Immature natural killer cell (primary cell): ENCODE measurements around the gene TSPAN11. TPM values are rescaled to one million over a fixed set of nuclear protein-coding genes. Genes with fewer than 3 reads are reported as not detected.

Experiments used
- DNase-seq, 3 donors: peaks; one replicate each; pipeline ENCODE4 v3.0.0; 2022; ENCODE audit warnings: mixed read lengths in 1 of 3
- H3K27ac Mint-ChIP-seq, 6 donors: one replicate each; pipeline ENCODE4 v1.8.0; 2020; ENCODE audit warnings: mixed read lengths in 6 of 6, mild to moderate bottlenecking in 5 of 6, inconsistent platforms in 4 of 6, moderate library complexity in 3 of 6
- H3K27me3 Mint-ChIP-seq, 3 donors: one replicate each; pipeline ENCODE4 v1.8.0; 2020 to 2021; ENCODE audit warnings: low read depth in 3 of 3, mild to moderate bottlenecking in 3 of 3, mixed read lengths in 3 of 3, moderate library complexity in 3 of 3, inconsistent platforms in 1 of 3
- H3K36me3 Mint-ChIP-seq, 3 donors: one replicate each; pipeline ENCODE4 v1.8.0; 2020; ENCODE audit warnings: mixed read lengths in 3 of 3, inconsistent platforms in 2 of 3, mild to moderate bottlenecking in 2 of 3
- H3K4me1 Mint-ChIP-seq, 2 donors: one replicate each; pipeline ENCODE4 v1.8.0; 2020; ENCODE audit warnings: inconsistent platforms in 2 of 2, mild to moderate bottlenecking in 2 of 2, mixed read lengths in 2 of 2, moderate library complexity in 1 of 2
- H3K4me3 Mint-ChIP-seq, 5 donors: one replicate each; pipeline ENCODE4 v1.8.0; 2020; ENCODE audit warnings: mild to moderate bottlenecking in 5 of 5, mixed read lengths in 5 of 5, inconsistent platforms in 3 of 5, moderate library complexity in 3 of 5
- H3K9me3 Mint-ChIP-seq, 6 donors: one replicate each; pipeline ENCODE4 v1.8.0; 2020; ENCODE audit warnings: mild to moderate bottlenecking in 6 of 6, mixed read lengths in 6 of 6, inconsistent platforms in 4 of 6, moderate library complexity in 3 of 6
- polyA plus RNA-seq, 3 donors: library from polyadenylated mRNA; unstranded; fragments of 300-500 nt; fragmentation: Illumina TruSeq; gene quantifications; one replicate each; pipeline ENCODE4 v1.2.3, GENCODE V29; 2021

TSPAN11 gene
- polyA plus RNA-seq, 3 donors from 2014 or later, result not detected

DNA sequence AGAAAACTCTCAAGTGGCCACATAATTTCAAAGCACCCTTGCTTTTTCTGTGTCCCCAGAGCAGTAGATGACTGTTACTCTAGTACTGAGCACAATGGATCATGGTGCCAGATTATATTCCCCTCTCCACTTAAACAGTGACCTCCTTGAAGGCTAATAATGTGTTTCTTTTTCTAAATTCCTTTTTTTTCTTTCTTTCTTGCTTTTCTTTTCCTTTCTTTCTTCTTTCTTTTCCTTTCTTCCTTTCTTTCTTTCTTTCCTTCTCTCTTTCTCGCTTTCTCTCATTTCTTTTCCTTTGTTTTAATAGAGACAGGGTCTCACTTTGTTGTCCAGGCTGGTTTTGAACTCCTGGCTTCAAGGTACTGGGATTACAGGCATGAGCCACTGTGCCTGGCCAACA, 26.2 kb upstream of the TSPAN11 start:
- Mint-ChIP-seq H3K4me3 (no peak overlapping the region), H3K27me3 (peaks cover 0 to 3% (median 2%) of the 10 kb centered on the region in 3 donors), H3K4me1 (no peaks in the 10 kb centered on the region), H3K36me3 (no peaks in the 10 kb centered on the region), H3K27ac (no peak overlapping the region), H3K9me3 (no peaks in the 10 kb centered on the region)
- DNase-seq, result no peak

DNA sequence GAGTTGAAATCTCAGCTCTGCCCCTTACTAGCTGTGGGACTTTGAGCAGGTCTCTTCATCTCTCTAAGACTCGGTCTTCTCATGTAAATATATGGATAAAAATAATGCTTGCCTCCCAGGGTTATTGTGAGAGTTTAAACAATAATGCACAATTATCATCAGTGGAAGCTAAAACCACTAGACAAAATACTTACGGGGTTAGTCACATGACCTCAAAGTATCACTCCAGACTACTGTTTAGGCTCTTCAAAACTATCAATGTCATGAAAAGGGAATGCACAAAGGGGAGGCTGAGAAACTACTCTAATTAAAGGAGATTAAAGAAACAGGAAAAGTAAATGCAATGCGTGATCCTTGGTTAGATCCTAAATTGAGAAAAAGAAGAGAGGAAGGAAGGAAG, 24.5 kb upstream of the TSPAN11 start:
- Mint-ChIP-seq H3K27ac (no peak overlapping the region), H3K4me3 (no peak overlapping the region), H3K27me3 (peaks cover 0 to 3% (median 2%) of the 10 kb centered on the region in 3 donors), H3K36me3 (no peaks in the 10 kb centered on the region), H3K9me3 (no peaks in the 10 kb centered on the region), H3K4me1 (no peaks in the 10 kb centered on the region)
- DNase-seq, result no peak

DNA sequence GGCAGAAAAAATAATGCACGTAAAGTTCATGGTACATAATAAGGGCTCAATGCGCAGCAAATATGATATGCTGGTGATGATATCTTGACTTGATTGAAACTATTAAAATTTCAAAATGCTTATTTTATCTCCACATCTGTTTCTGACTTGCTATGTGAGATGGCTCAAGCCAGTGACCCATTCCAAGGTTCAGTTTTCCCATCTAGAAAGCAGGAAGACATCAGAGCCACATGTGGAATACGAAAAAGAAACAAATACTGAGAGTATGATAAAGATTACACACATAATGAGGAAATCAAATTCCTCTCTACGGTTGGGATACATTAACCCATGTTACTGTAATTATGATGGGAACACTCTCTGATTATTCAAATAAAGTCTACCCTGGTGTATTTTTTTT, 24.0 kb upstream of the TSPAN11 start:
- Mint-ChIP-seq H3K4me3 (no peak overlapping the region), H3K36me3 (no peaks in the 10 kb centered on the region), H3K9me3 (no peaks in the 10 kb centered on the region), H3K27me3 (peaks cover 0 to 3% (median under 1%) of the 10 kb centered on the region in 3 donors), H3K27ac (no peak overlapping the region), H3K4me1 (no peaks in the 10 kb centered on the region)
- DNase-seq, result no peak

- H3K27ac Mint-ChIP-seq, result no peak overlapping the region
- DNase-seq, result no peak
- no peaks in the 10 kb centered on the region for H3K4me1 Mint-ChIP-seq
- no peaks in the 10 kb centered on the region for H3K9me3 Mint-ChIP-seq
- H3K4me3 Mint-ChIP-seq, result no peak overlapping the region
- H3K27me3 Mint-ChIP-seq, result peaks cover 1 to 4% (median 2%) of the 10 kb centered on the region in 3 donors
- no peaks in the 10 kb centered on the region for H3K36me3 Mint-ChIP-seq
Measured at GRCh38 chr12:30905463-30906009, 21.0 kb upstream of the TSPAN11 start.

GRCh38 chr12:30908076-30908721, 18.3 kb upstream of the TSPAN11 start:
- Mint-ChIP-seq H3K27me3 (peaks cover 1 to 4% (median 2%) of the 10 kb centered on the region in 3 donors), H3K4me3 (no peak overlapping the region), H3K27ac (no peak overlapping the region), H3K9me3 (no peaks in the 10 kb centered on the region), H3K4me1 (no peaks in the 10 kb centered on the region), H3K36me3 (no peaks in the 10 kb centered on the region)
- DNase-seq, result no peak

- no peak overlapping the region for H3K4me3 Mint-ChIP-seq
- no peaks in the 10 kb centered on the region for H3K4me1 Mint-ChIP-seq
- no peak for DNase-seq
- peaks cover 0 to 3% (median 0%) of the 10 kb centered on the region in 6 donors for H3K9me3 Mint-ChIP-seq
- no peak overlapping the region for H3K27ac Mint-ChIP-seq
- peaks cover 1 to 4% (median 2%) of the 10 kb centered on the region in 3 donors for H3K27me3 Mint-ChIP-seq
- no peaks in the 10 kb centered on the region for H3K36me3 Mint-ChIP-seq
Measured at GRCh38 chr12:30908722-30909348, 17.7 kb upstream of the TSPAN11 start.

- Mint-ChIP-seq H3K4me1 (no peaks in the 10 kb centered on the region), H3K36me3 (no peaks in the 10 kb centered on the region), H3K9me3 (peaks cover 0 to 3% (median 0%) of the 10 kb centered on the region in 6 donors), H3K27ac (no peak overlapping the region), H3K4me3 (no peak overlapping the region), H3K27me3 (peaks cover 3 to 8% (median 4%) of the 10 kb centered on the region in 3 donors)
- no peak for DNase-seq
Measured at GRCh38 chr12:30909349-30910037, 17.1 kb upstream of the TSPAN11 start.

DNA sequence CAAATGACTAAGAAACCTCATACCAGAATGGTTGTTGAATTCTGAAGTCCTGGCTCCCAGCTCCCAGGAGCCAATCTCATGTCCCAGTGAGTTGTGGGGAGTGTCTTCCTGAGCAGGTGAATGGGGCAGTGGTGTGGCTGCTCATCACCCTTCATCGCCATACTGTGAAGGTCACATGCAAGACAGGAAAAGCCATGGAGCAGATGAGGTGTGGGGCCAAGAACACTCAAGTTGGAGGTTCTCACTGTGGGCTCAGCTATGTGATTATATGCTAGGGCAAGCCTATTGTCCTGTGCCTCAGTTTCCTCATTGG, 16.6 kb upstream of the TSPAN11 start:
- H3K27me3 Mint-ChIP-seq, result peaks cover 3 to 8% (median 4%) of the 10 kb centered on the region in 3 donors
- no peak overlapping the region for H3K27ac Mint-ChIP-seq
- no peak for DNase-seq
- no peaks in the 10 kb centered on the region for H3K36me3 Mint-ChIP-seq
- no peak overlapping the region for H3K4me3 Mint-ChIP-seq
- H3K9me3 Mint-ChIP-seq, result peaks cover 0 to 3% (median 0%) of the 10 kb centered on the region in 6 donors
- no peaks in the 10 kb centered on the region for H3K4me1 Mint-ChIP-seq

GRCh38 chr12:30911207-30911606, 15.3 kb upstream of the TSPAN11 start:
- Mint-ChIP-seq H3K27ac (no peak overlapping the region), H3K36me3 (no peaks in the 10 kb centered on the region), H3K9me3 (peaks cover 0 to 3% (median 0%) of the 10 kb centered on the region in 6 donors), H3K4me3 (no peak overlapping the region), H3K4me1 (no peaks in the 10 kb centered on the region), H3K27me3 (peaks cover 3 to 8% (median 4%) of the 10 kb centered on the region in 3 donors)
- no peak for DNase-seq

GRCh38 chr12:30913323-30913722, 13.2 kb upstream of the TSPAN11 start:
- H3K4me1 Mint-ChIP-seq, result no peaks in the 10 kb centered on the region
- H3K36me3 Mint-ChIP-seq, result no peaks in the 10 kb centered on the region
- peaks cover 0 to 3% (median 0%) of the 10 kb centered on the region in 6 donors for H3K9me3 Mint-ChIP-seq
- no peak overlapping the region for H3K4me3 Mint-ChIP-seq
- DNase-seq, result no peak
- H3K27ac Mint-ChIP-seq, result no peak overlapping the region
- H3K27me3 Mint-ChIP-seq, result peaks cover 2 to 8% (median 4%) of the 10 kb centered on the region in 3 donors

- peaks cover 0 to 3% (median 0%) of the 10 kb centered on the region in 6 donors for H3K9me3 Mint-ChIP-seq
- peaks cover 0 to 6% (median 1%) of the 10 kb centered on the region in 3 donors for H3K27me3 Mint-ChIP-seq
- no peak for DNase-seq
- no peak overlapping the region for H3K4me3 Mint-ChIP-seq
- no peaks in the 10 kb centered on the region for H3K36me3 Mint-ChIP-seq
- H3K4me1 Mint-ChIP-seq, result no peaks in the 10 kb centered on the region
- H3K27ac Mint-ChIP-seq, result no peak overlapping the region
Measured at GRCh38 chr12:30914986-30915591, 11.5 kb upstream of the TSPAN11 start.

- H3K36me3 Mint-ChIP-seq, result no peaks in the 10 kb centered on the region
- H3K4me3 Mint-ChIP-seq, result no peak overlapping the region
- DNase-seq, result no peak
- no peaks in the 10 kb centered on the region for H3K9me3 Mint-ChIP-seq
- H3K4me1 Mint-ChIP-seq, result peaks cover 0 to 2% of the 10 kb centered on the region in 2 donors
- no peak overlapping the region for H3K27ac Mint-ChIP-seq
- H3K27me3 Mint-ChIP-seq, result peaks cover 0 to 17% (median 6%) of the 10 kb centered on the region in 3 donors
Measured at GRCh38 chr12:30923057-30923456, 3.5 kb upstream of the TSPAN11 start.

DNA sequence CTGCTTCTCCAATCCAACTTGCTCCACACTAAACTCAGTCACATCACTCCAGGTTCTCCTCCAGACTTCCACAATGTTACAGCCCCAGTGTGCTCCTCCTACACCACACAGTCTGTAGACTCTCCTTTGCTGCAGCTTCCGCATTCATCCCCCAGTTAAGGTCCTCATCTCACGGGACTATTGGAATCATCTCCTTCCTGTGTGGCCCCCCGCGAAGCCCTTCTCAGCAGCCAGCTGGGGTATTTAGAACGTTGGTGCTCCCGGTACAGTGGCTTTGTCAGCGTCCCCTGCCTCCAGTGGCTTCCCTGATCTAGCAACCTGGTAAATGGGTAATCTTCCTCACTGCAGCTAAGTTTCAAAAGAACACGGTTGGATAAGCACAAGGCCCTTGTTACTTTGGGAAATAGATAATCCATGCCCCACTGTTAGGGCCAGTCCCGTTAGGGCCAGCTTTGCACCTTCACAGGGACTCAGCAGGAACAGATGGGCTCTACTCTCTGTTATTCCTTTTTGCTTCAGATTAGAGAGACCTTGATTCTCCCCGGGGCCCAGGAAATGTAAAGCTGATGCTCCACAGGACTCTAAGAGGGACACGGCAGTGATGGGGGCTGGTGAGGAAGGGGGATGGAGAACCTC, 823 bp upstream of the TSPAN11 start:
- Mint-ChIP-seq H3K27me3 (peaks cover 2 to 24% (median 12%) of the 10 kb centered on the region in 3 donors), H3K4me3 (no peak overlapping the region), H3K4me1 (peaks cover 0 to 2% of the 10 kb centered on the region in 2 donors), H3K27ac (no peak overlapping the region), H3K9me3 (no peaks in the 10 kb centered on the region), H3K36me3 (no peaks in the 10 kb centered on the region)
- DNase-seq, result no peak
